Tibial artery (tissue), 4 donors: ENCODE data around the gene KNCN.

ENCODE experiments used
- DNase-seq, 2 donors: peaks; one replicate each; pipeline ENCODE4 v3.0.0-alpha.2; 2019
- H3K27ac ChIP-seq, 2 donors: fragments of 200-600 bp; sonication (generic) in 1 of 2; 1 replicate in 1 of 2; 2 replicates in 1 of 2; pipeline ENCODE4 v1.5.1; 2018 to 2019; ENCODE audit warnings: mild to moderate bottlenecking in 1 of 2
- H3K27me3 ChIP-seq, 2 donors: fragments of 200-600 bp; sonication (generic) in 1 of 2; one replicate each; pipeline versions ENCODE4 v1.5.1 to v1.6.0; 2016 to 2019
- H3K36me3 ChIP-seq, 3 donors: fragments of 200-600 bp; sonication (generic) in 2 of 3; one replicate each; pipeline ENCODE4 v1.5.1; 2016 to 2019; ENCODE audit warnings: mild to moderate bottlenecking in 2 of 3
- H3K4me1 ChIP-seq, 4 donors: fragments of 200-600 bp; sonication (generic) in 2 of 4; 1 replicate in 3 of 4; 2 replicates in 1 of 4; pipeline ENCODE4 v1.5.1; 2016 to 2019
- H3K4me3 ChIP-seq, 2 donors: fragments of 200-600 bp; sonication (generic) in 1 of 2; 1 replicate in 1 of 2; 2 replicates in 1 of 2; pipeline ENCODE4 v1.5.1; 2018 to 2019; ENCODE audit warnings: mild to moderate bottlenecking in 2 of 2
- H3K9me3 ChIP-seq, 3 donors: fragments of 200-600 bp; sonication (generic) in 1 of 3; one replicate each; pipeline ENCODE4 v1.5.1; 2016 to 2019
- intact Hi-C: fragments of 100-400 bp; cut with DNase I; formaldehyde crosslinking; loops from one replicate; pipeline ENCODE4 v1.15.0; 2023; ENCODE audit warnings: low total_unique reads
- TF ChIP-seq, protein P1 (sequence below), 2 experiments: fragments of 200-600 bp in 1 of 2; fragments of 450-650 bp in 1 of 2; IDR thresholded peaks; one replicate each; pipeline ENCODE4 v1.5.1; 2017 to 2019; ENCODE audit warnings: antibody characterized with exemption in 2 of 2, mild to moderate bottlenecking in 1 of 2, moderate library complexity in 1 of 2

The KNCN gene

GRCh38 chr1:46517932-46518498 lies 33.4 kb downstream of the KNCN start:
- Histone ChIP-seq H3K4me1 (peaks cover 0 to 8% (median 3%) of the 10 kb centered on the region in 4 donors), H3K4me3 (no peak overlapping the region), H3K36me3 (no peaks in the 10 kb centered on the region), H3K9me3 (no peaks in the 10 kb centered on the region), H3K27me3 (peaks cover 0 to 22% of the 10 kb centered on the region in 2 donors), H3K27ac (no peak overlapping the region)
- TF ChIP-seq, protein P1, sequence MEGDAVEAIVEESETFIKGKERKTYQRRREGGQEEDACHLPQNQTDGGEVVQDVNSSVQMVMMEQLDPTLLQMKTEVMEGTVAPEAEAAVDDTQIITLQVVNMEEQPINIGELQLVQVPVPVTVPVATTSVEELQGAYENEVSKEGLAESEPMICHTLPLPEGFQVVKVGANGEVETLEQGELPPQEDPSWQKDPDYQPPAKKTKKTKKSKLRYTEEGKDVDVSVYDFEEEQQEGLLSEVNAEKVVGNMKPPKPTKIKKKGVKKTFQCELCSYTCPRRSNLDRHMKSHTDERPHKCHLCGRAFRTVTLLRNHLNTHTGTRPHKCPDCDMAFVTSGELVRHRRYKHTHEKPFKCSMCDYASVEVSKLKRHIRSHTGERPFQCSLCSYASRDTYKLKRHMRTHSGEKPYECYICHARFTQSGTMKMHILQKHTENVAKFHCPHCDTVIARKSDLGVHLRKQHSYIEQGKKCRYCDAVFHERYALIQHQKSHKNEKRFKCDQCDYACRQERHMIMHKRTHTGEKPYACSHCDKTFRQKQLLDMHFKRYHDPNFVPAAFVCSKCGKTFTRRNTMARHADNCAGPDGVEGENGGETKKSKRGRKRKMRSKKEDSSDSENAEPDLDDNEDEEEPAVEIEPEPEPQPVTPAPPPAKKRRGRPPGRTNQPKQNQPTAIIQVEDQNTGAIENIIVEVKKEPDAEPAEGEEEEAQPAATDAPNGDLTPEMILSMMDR (IDR thresholded peaks at IDR 0.05), result no peak
- DNase-seq, result no peak
- intact Hi-C loops, result no loop called here

- no peak overlapping the region for H3K27ac ChIP-seq
- no peaks in the 10 kb centered on the region for H3K9me3 ChIP-seq
- no peak for DNase-seq
- H3K4me1 ChIP-seq, result peaks cover 0 to 6% (median 0%) of the 10 kb centered on the region in 4 donors
- peaks cover 0 to 25% of the 10 kb centered on the region in 2 donors for H3K27me3 ChIP-seq
- intact Hi-C loops, result no loop called here
- TF ChIP-seq, protein P1 (IDR thresholded peaks at IDR 0.05), result no peak
- no peaks in the 10 kb centered on the region for H3K36me3 ChIP-seq
- no peak overlapping the region for H3K4me3 ChIP-seq
These were observed 34.3 kb downstream of the KNCN start for GRCh38 chr1:46517010-46517600.

GRCh38 chr1:46516200-46516950 lies 35.1 kb downstream of the KNCN start:
- TF ChIP-seq, protein P1 (IDR thresholded peaks at IDR 0.05), result no peak
- H3K27me3 ChIP-seq, result peaks cover 0 to 32% of the 10 kb centered on the region in 2 donors
- no peaks in the 10 kb centered on the region for H3K36me3 ChIP-seq
- H3K27ac ChIP-seq, result no peak overlapping the region
- no peak overlapping the region for H3K4me3 ChIP-seq
- no peaks in the 10 kb centered on the region for H3K9me3 ChIP-seq
- intact Hi-C loops, result no loop called here
- H3K4me1 ChIP-seq, result peaks cover 0 to 6% (median 0%) of the 10 kb centered on the region in 4 donors
- DNase-seq, result no peak

GRCh38 chr1:46515576-46515975 lies 35.9 kb downstream of the KNCN start:
- peaks cover 0 to 40% of the 10 kb centered on the region in 2 donors for H3K27me3 ChIP-seq
- no peak overlapping the region for H3K4me3 ChIP-seq
- TF ChIP-seq, protein P1 (IDR thresholded peaks at IDR 0.05), result no peak
- H3K27ac ChIP-seq, result no peak overlapping the region
- H3K9me3 ChIP-seq, result no peaks in the 10 kb centered on the region
- intact Hi-C loops, result no loop called here
- no peak for DNase-seq
- no peaks in the 10 kb centered on the region for H3K36me3 ChIP-seq
- H3K4me1 ChIP-seq, result peaks cover 0 to 6% (median 0%) of the 10 kb centered on the region in 4 donors

GRCh38 chr1:46513536-46513935 lies 37.9 kb downstream of the KNCN start:
- peaks cover 0 to 26% of the 10 kb centered on the region in 2 donors for H3K27me3 ChIP-seq
- no peak for DNase-seq

More at GRCh38 chr1:46513536-46513935, 37.9 kb downstream of the KNCN start:
- H3K27ac ChIP-seq, result no peak overlapping the region
- no peaks in the 10 kb centered on the region for H3K36me3 ChIP-seq
- no peak overlapping the region for H3K4me3 ChIP-seq
- intact Hi-C loops, result no loop called here
- TF ChIP-seq, protein P1 (IDR thresholded peaks at IDR 0.05), result no peak
- H3K4me1 ChIP-seq, result peaks cover 0 to 6% (median 0%) of the 10 kb centered on the region in 4 donors
- H3K9me3 ChIP-seq, result no peaks in the 10 kb centered on the region
